ENCODE data around the gene ZDHHC1.

The ZDHHC1 gene

DNA sequence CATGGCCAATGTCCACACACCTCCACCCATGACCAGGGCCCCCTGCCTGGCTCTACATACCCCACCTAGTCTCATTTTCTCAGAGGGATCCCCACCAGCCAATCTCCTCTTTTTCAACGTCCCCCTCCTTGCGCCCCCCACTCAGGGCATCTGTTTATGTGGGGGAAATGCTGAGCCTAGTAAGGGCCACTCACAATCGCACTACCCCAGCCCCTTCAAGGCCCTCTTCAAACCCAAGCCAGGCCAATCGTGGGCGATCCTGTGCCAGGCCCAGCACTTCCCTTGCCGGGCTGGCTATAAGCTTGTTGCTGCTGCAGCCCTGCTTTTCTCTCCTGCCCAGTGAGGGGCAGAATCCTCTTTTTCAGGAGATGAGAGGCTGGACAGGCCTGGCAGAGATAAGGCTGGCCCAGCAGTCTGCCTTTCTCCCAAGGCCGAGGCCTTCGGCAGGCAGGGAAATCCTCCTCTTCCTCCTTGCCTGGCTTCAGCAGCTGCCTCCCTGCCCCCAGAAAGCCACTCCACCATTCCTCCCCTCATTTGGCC, 30.8 kb upstream of the ZDHHC1 start:
- H2AFZ ChIP-seq (ENCODE audit: low read length), result no peak overlapping the region
- no peak overlapping the region for H3K4me2 ChIP-seq (ENCODE audit: low read depth, low read length, poor library complexity, severe bottlenecking)
- no peaks in the 10 kb centered on the region for H4K20me1 ChIP-seq (ENCODE audit: insufficient read depth, low read length, poor library complexity, severe bottlenecking)
- H3F3A ChIP-seq (ENCODE audit: low read depth), result no peaks in the 10 kb centered on the region
- no peak overlapping the region for H3K4me3 ChIP-seq (ENCODE audit: low read length, poor library complexity, severe bottlenecking)
- TF ChIP-seq EZH2phosphoT487 (IDR thresholded peaks at IDR 0.05; ENCODE audit: borderline replicate concordance), result no peak
- TF ChIP-seq, protein P1, sequence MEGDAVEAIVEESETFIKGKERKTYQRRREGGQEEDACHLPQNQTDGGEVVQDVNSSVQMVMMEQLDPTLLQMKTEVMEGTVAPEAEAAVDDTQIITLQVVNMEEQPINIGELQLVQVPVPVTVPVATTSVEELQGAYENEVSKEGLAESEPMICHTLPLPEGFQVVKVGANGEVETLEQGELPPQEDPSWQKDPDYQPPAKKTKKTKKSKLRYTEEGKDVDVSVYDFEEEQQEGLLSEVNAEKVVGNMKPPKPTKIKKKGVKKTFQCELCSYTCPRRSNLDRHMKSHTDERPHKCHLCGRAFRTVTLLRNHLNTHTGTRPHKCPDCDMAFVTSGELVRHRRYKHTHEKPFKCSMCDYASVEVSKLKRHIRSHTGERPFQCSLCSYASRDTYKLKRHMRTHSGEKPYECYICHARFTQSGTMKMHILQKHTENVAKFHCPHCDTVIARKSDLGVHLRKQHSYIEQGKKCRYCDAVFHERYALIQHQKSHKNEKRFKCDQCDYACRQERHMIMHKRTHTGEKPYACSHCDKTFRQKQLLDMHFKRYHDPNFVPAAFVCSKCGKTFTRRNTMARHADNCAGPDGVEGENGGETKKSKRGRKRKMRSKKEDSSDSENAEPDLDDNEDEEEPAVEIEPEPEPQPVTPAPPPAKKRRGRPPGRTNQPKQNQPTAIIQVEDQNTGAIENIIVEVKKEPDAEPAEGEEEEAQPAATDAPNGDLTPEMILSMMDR (conservative IDR thresholded peaks at IDR 0.05; ENCODE audit: low read length), result no peak
- H3K9ac ChIP-seq (ENCODE audit: low read depth, low read length, poor library complexity, severe bottlenecking), result no peak overlapping the region
- no peaks in the 10 kb centered on the region for H3K36me3 ChIP-seq (ENCODE audit: insufficient read depth, low read length)
- H3K79me2 ChIP-seq (ENCODE audit: insufficient read depth, low read length), result no peaks in the 10 kb centered on the region
- H3K9me3 ChIP-seq (ENCODE audit: insufficient read depth, low read depth, low read length), result no peaks in the 10 kb centered on the region
- no peaks in the 10 kb centered on the region for H3K4me1 ChIP-seq (ENCODE audit: insufficient read depth, low read length, poor library complexity, severe bottlenecking)
- H3K9me2 ChIP-seq (replicated peaks; ENCODE audit: low read depth, low read length), result no peaks in the 10 kb centered on the region
- no peaks in the 10 kb centered on the region for H3K27me3 ChIP-seq (ENCODE audit: insufficient read depth, low read length, poor library complexity, severe bottlenecking)

- H3K4me1 ChIP-seq (ENCODE audit: insufficient read depth, low read length, poor library complexity, severe bottlenecking), result no peaks in the 10 kb centered on the region
- no peaks in the 10 kb centered on the region for H3K79me2 ChIP-seq (ENCODE audit: insufficient read depth, low read length)
- no peak overlapping the region for H3K9ac ChIP-seq (ENCODE audit: low read depth, low read length, poor library complexity, severe bottlenecking)
- no peaks in the 10 kb centered on the region for H3K36me3 ChIP-seq (ENCODE audit: insufficient read depth, low read length)
- H4K20me1 ChIP-seq (ENCODE audit: insufficient read depth, low read length, poor library complexity, severe bottlenecking), result no peaks in the 10 kb centered on the region
- no peaks in the 10 kb centered on the region for H3K9me3 ChIP-seq (ENCODE audit: insufficient read depth, low read depth, low read length)
- H2AFZ ChIP-seq (ENCODE audit: low read length), result no peak overlapping the region
- no peaks in the 10 kb centered on the region for H3F3A ChIP-seq (ENCODE audit: low read depth)
- TF ChIP-seq, protein P1 (conservative IDR thresholded peaks at IDR 0.05; ENCODE audit: low read length), result no peak
- TF ChIP-seq EZH2phosphoT487 (IDR thresholded peaks at IDR 0.05; ENCODE audit: borderline replicate concordance), result no peak
- H3K27me3 ChIP-seq (ENCODE audit: insufficient read depth, low read length, poor library complexity, severe bottlenecking), result no peaks in the 10 kb centered on the region
- no peak overlapping the region for H3K4me3 ChIP-seq (ENCODE audit: low read length, poor library complexity, severe bottlenecking)
- H3K4me2 ChIP-seq (ENCODE audit: low read depth, low read length, poor library complexity, severe bottlenecking), result no peak overlapping the region
- H3K9me2 ChIP-seq (replicated peaks; ENCODE audit: low read depth, low read length), result no peaks in the 10 kb centered on the region
Observed at GRCh38 chr16:67445913-67446907, 29.9 kb upstream of the ZDHHC1 start.

DNA sequence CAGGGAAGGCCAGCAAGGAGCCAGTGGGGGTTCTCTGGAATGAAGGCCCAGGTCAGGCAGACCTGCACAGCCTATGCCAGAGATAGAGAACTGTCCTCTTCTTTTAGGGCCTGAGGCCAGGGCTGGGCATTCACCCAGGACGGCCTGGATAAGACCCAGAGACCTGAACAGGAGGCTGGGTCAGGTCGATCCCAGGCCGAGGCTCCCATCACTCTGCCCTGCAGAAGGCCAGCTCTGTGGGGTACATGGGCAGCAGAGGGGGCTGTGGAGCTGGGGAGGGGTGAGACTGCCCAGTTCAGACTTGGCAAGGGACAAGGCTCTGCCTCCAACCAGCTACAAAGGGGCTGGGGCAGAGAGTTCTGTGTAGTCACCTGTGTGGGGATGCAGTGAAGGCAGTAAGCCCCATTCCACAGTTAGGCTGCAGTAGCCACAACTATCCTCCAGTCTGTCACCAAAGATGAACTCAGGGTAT, 29.2 kb upstream of the ZDHHC1 start:
- Histone ChIP-seq H4K20me1 (ENCODE audit: insufficient read depth, low read length, poor library complexity, severe bottlenecking) (no peaks in the 10 kb centered on the region), H3F3A (ENCODE audit: low read depth) (no peaks in the 10 kb centered on the region), H3K4me2 (ENCODE audit: low read depth, low read length, poor library complexity, severe bottlenecking) (no peak overlapping the region), H3K9me2 (replicated peaks; ENCODE audit: low read depth, low read length) (no peaks in the 10 kb centered on the region), H3K79me2 (ENCODE audit: insufficient read depth, low read length) (no peaks in the 10 kb centered on the region), H3K27me3 (ENCODE audit: insufficient read depth, low read length, poor library complexity, severe bottlenecking) (no peaks in the 10 kb centered on the region), H3K9me3 (ENCODE audit: insufficient read depth, low read depth, low read length) (no peaks in the 10 kb centered on the region), H3K9ac (ENCODE audit: low read depth, low read length, poor library complexity, severe bottlenecking) (no peak overlapping the region), H3K36me3 (ENCODE audit: insufficient read depth, low read length) (no peaks in the 10 kb centered on the region), H3K4me1 (ENCODE audit: insufficient read depth, low read length, poor library complexity, severe bottlenecking) (no peaks in the 10 kb centered on the region), H3K4me3 (ENCODE audit: low read length, poor library complexity, severe bottlenecking) (no peak overlapping the region), H2AFZ (ENCODE audit: low read length) (no peak overlapping the region)
- TF ChIP-seq, protein P1 (conservative IDR thresholded peaks at IDR 0.05; ENCODE audit: low read length), result no peak; the same call in 1 of the 2 replicates
- no peak for TF ChIP-seq EZH2phosphoT487 (IDR thresholded peaks at IDR 0.05; ENCODE audit: borderline replicate concordance)

Data from Loucy (cell line).